Activated T-helper 17 cell treated with anti-CD3 and anti-CD28 coated beads, Interleukin-2, amount 50 U/mL, for 72 hours (primary cell): ENCODE measurements around the gene LDLRAD4. TPM values are rescaled to one million over a fixed set of nuclear protein-coding genes. Genes with fewer than 3 reads are reported as not detected.
"Not testable (repeated sequence)": the region's sequence is repeated elsewhere in the genome, so short reads cannot be mapped to it uniquely, and the experiment has no call there.

ENCODE experiments used
- ATAC-seq: fragments of 150-1000 bp; cut with Tn5 transposase; replicated peaks from 2 replicates; pipeline ENCODE4 v1.10.0; 2021; ENCODE audit warnings: mild to moderate bottlenecking, moderate library complexity
- H3K27ac Mint-ChIP-seq: one replicate; pipeline ENCODE4 v1.8.0; 2022; ENCODE audit warnings: mixed read lengths
- H3K27me3 Mint-ChIP-seq: one replicate; pipeline ENCODE4 v1.8.0; 2022; ENCODE audit warnings: mixed read lengths
- H3K36me3 Mint-ChIP-seq: one replicate; pipeline ENCODE4 v1.8.0; 2022; ENCODE audit warnings: low read depth, mild to moderate bottlenecking, mixed read lengths
- H3K4me1 Mint-ChIP-seq: one replicate; pipeline ENCODE4 v1.8.0; 2022; ENCODE audit warnings: mixed read lengths
- H3K4me3 Mint-ChIP-seq: one replicate; pipeline ENCODE4 v1.8.0; 2022; ENCODE audit warnings: mild to moderate bottlenecking, mixed read lengths
- H3K9me3 Mint-ChIP-seq: one replicate; pipeline ENCODE4 v1.8.0; 2022; ENCODE audit warnings: mixed read lengths
- total RNA-seq, 2 donors: library from RNA; stranded (reverse); gene quantifications; one replicate each; pipeline ENCODE4 v1.2.3, GENCODE V29; 2022

The LDLRAD4 gene
- total RNA-seq, 2 donors from 2014 or later = 52.0 to 54.8 TPM

DNA sequence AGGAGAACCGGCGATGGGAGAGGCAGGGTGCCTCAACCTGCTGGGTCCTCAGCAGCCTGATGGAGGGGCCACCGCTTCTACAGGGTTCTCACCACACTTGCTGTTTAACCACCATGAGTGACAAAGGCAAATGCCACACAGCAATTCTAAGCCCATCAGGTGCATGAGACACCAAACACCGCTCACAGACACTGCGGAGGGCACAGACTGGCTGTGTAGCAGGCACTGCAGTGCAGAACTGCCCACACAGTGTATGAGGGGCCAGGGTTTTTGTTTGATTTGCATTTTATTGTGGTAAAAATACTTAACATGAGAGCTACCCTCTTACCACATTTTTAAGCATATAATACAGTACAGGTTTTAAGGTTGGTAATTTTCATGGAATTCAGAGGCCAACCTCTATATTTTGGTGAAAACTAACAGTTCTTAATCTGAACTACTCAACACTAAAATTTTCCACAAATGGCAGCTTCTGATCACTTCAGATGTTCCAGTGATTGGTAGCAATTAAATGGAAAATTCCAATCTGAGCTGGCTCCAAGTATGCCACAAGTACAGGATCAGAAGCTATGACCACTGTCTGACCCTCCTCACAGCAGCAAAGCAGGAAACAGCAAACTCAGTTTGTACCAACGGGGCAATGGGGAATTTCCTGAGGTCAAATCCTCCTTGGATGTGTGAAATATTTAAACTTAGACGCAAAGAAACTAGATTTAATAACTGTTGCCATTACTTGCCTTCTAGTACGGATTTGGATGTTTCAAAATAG, 440.1 kb downstream of the LDLRAD4 start:
- H3K4me1 Mint-ChIP-seq = no peaks in the 10 kb centered on the region
- no peaks in the 10 kb centered on the region for H3K27me3 Mint-ChIP-seq
- no peak overlapping the region for H3K4me3 Mint-ChIP-seq
- peak; percentile 44 for ATAC-seq
- no peak overlapping the region for H3K27ac Mint-ChIP-seq
- peaks cover 11% of the 10 kb centered on the region for H3K36me3 Mint-ChIP-seq
- no peaks in the 10 kb centered on the region for H3K9me3 Mint-ChIP-seq

DNA sequence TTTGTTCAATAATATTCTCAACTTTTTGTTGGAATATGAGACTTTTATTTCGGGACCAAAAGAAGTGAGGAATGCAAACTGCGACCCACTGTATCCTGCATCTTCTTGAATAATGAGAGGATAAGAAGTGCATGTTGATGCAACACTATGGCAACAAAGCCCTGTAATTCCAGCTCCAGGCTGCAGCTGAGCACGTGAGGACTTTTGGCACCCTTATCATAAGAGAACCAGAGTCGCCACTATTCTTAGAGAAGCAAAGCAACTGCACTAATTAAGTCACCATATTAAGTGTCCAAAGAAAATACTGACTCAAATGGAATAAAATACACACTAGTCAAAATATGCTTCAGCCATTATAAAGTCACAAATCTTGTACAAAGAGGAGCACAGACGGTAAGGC, 441.9 kb downstream of the LDLRAD4 start:
- peaks cover 28% of the 10 kb centered on the region for H3K36me3 Mint-ChIP-seq
- H3K27ac Mint-ChIP-seq = no peak overlapping the region
- no peaks in the 10 kb centered on the region for H3K4me1 Mint-ChIP-seq
- no peak overlapping the region for H3K4me3 Mint-ChIP-seq
- no peaks in the 10 kb centered on the region for H3K9me3 Mint-ChIP-seq
- ATAC-seq = no peak
- H3K27me3 Mint-ChIP-seq = no peaks in the 10 kb centered on the region

DNA sequence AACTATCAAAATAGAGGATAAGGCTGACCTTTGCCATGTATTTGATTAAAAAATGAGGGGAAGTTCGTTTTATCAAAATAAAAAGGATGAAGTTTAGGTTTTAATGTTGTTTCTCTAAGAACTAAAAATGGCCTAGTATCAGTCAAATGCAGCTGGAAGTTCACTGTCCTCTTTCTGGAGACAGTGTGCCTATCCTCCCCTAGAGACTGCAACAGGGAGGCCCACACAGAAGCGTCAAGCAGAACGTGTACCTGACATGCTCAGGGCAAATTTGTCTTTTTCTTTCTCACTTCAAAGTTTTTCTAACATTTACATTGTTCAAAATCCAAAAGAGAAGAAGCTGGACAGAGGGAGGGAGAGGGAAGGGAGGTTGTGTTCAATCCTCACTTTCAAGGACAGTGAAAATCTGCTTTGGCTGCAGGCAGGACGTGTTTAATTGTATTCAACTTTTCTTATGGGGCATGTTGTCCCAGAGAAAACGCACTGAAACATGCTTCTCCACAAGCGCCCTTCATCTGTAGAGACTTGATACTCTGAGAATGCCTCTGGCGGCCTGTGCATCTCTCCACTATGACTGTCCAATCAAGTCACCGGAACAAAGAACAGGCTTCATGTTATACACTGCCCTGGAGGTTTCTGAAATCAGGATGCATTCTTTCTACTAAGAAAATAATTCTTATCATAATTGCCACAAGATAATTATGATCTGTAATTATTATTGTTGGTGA, 442.7 kb downstream of the LDLRAD4 start:
- no peak for ATAC-seq
- H3K36me3 Mint-ChIP-seq = peaks cover 35% of the 10 kb centered on the region
- H3K27me3 Mint-ChIP-seq = no peaks in the 10 kb centered on the region
- no peak overlapping the region for H3K4me3 Mint-ChIP-seq
- no peaks in the 10 kb centered on the region for H3K9me3 Mint-ChIP-seq
- H3K4me1 Mint-ChIP-seq = no peaks in the 10 kb centered on the region
- H3K27ac Mint-ChIP-seq = no peak overlapping the region

DNA sequence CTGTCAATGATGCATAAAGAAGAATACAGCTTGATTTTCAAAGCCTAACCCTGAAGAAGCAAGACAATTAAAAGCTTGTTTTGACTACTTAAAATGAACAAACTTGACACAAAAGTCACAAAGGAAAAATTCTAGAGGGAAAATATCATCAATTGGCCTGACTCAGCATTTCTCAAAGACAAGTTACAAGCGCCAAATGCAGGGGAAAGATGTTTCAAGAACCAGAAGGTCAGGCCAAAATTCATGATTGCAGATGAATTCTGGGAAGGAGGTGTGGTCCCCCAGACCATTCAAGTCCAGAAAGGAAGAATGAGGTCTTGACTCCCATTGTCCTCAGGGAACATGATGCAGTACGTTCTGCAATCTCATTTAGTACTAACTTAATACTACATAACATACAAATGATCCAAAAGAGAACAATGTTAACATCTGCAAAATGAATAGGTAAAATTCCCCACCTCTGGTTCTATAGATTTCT, 443.3 kb downstream of the LDLRAD4 start:
- Mint-ChIP-seq H3K36me3 (peaks cover 41% of the 10 kb centered on the region), H3K4me1 (no peaks in the 10 kb centered on the region), H3K27ac (no peak overlapping the region), H3K27me3 (no peaks in the 10 kb centered on the region), H3K4me3 (no peak overlapping the region), H3K9me3 (no peaks in the 10 kb centered on the region)
- no peak for ATAC-seq

DNA sequence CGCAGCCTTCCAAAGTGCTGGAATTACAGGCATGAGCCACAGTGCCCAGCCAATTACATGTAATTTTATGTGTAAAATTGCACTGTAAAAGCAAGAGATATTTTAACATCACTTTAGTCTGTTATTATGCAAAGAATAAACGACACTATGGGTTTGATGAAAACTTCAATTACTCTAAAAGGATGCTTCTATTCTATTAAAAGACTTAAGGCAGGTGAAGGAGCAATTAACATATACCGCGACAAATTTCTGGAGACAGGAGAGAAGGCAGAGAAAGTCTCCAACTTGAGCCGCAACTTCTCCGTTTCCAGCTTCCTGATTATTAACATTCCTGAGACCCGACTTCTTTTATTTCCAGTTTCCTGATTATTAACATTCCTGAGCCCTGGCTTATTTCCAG, 454.1 kb downstream of the LDLRAD4 start:
- Mint-ChIP-seq H3K9me3 (no peaks in the 10 kb centered on the region), H3K27ac (no peak overlapping the region), H3K4me3 (no peak overlapping the region), H3K27me3 (no peaks in the 10 kb centered on the region), H3K36me3 (peaks cover 55% of the 10 kb centered on the region), H3K4me1 (peaks cover 26% of the 10 kb centered on the region)
- ATAC-seq = no peak

DNA sequence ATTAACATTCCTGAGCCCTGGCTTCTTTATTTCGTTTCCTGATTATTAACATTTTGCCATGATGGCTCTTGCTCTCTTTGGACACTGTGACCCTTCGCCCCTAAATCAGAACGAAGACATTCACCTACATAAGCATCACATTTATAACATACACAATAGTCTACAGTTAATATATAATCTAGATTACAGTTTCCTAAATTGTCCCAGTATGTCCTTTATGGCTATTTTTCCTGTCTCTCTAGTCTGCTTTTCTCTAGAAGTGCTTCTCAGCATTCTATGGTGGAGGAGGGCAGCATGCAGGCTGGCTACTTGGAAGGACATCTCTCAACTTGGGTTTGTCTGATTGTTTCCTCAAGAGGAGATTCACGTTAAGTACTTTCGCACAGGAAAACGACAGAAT, 457.9 kb downstream of the LDLRAD4 start:
- no peaks in the 10 kb centered on the region for H3K27me3 Mint-ChIP-seq
- no peak for ATAC-seq
- H3K4me3 Mint-ChIP-seq = no peak overlapping the region
- peaks cover 48% of the 10 kb centered on the region for H3K36me3 Mint-ChIP-seq
- H3K9me3 Mint-ChIP-seq = no peaks in the 10 kb centered on the region
- H3K27ac Mint-ChIP-seq = no peak overlapping the region
- H3K4me1 Mint-ChIP-seq = peaks cover 10% of the 10 kb centered on the region

DNA sequence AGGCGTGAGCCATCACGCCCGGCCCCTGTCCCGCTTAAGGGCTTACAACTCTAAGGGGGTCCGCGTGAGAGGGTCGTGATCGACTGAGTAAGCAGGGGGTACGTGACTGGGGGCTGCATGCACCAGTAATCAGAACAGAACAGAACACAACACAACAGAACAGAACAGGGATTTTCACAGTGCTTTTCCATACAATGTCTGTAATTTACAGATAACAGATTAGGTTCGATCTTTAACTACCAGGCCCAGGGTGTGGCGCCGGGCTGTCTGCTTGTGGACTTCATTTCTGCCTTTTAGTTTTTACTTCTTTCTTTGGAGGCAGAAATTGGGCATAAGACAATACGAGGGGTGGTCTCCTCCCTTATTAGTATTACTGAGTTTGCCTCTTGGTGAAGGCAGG, 458.8 kb downstream of the LDLRAD4 start:
- H3K27ac Mint-ChIP-seq, H3K4me3 Mint-ChIP-seq, ATAC-seq, H3K4me1 Mint-ChIP-seq, H3K9me3 Mint-ChIP-seq, H3K27me3 Mint-ChIP-seq: not testable (repeated sequence)
- H3K36me3 Mint-ChIP-seq = peaks cover 48% of the 10 kb centered on the region

DNA sequence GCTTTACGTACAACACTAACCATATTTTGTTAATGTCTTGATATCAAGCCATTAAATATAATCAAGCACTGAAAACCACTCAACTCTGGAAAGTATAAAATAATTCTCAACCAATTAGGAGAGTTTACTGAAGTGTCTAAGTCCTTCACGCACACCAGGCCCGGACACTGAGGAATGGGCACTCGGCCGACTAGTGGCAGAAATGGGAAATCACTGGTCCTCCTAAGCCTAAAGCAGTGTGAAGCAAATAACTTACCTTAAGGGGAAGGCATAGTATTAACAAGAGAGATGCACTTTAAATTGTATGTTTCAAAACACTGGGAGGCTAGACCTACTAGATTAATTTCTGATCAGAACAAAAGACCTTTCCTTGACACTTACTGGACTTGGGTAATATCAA, 462.1 kb downstream of the LDLRAD4 start:
- H3K27ac Mint-ChIP-seq = no peak overlapping the region
- H3K27me3 Mint-ChIP-seq = no peaks in the 10 kb centered on the region
- H3K4me1 Mint-ChIP-seq = peaks cover 14% of the 10 kb centered on the region
- peaks cover 43% of the 10 kb centered on the region for H3K36me3 Mint-ChIP-seq
- no peak for ATAC-seq
- no peak overlapping the region for H3K4me3 Mint-ChIP-seq
- H3K9me3 Mint-ChIP-seq = no peaks in the 10 kb centered on the region

DNA sequence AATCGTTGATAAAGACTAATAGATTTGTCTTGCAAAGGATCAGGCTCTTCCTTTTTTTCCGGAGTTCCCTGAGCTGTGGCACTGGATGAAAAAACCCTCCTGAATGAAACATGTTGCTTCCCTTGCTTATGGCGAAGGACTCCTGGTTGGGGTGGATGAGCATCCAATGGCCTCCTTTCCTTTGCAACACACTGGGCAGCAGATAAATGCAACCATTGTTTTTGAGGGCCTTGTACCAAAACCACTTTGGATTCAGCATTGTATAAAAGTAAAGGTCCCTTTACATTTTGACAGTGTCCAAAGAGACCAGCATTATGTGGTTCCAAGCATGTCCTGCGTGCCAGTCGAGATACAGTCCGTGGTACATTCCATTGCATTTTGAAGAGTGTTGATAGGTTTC, 463.1 kb downstream of the LDLRAD4 start:
- H3K9me3 Mint-ChIP-seq = no peaks in the 10 kb centered on the region
- H3K4me3 Mint-ChIP-seq = no peak overlapping the region
- peaks cover 10% of the 10 kb centered on the region for H3K4me1 Mint-ChIP-seq
- no peak overlapping the region for H3K27ac Mint-ChIP-seq
- H3K27me3 Mint-ChIP-seq = no peaks in the 10 kb centered on the region
- peaks cover 46% of the 10 kb centered on the region for H3K36me3 Mint-ChIP-seq
- no peak for ATAC-seq

DNA sequence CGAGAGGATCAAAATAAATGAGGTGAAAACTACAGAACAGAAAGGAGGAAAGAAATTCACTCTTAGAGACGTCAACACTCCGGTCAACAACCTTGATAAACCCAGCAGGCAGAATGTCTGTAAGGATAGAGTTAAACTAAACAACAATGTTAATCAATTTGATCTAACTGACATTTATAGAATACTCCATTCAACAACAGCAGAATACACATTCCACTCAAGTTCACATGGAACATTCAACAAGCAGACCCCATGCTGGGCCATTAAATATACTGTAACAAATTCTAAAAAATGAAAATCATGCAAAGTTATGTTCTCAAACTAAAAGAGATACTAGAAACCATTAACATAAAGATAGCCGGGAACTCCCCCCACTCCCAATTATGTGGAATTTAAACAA, 466.0 kb downstream of the LDLRAD4 start:
- ATAC-seq = no peak
- Mint-ChIP-seq H3K27me3 (no peaks in the 10 kb centered on the region), H3K9me3 (no peaks in the 10 kb centered on the region), H3K27ac (no peak overlapping the region), H3K4me3 (no peak overlapping the region), H3K4me1 (peaks cover 12% of the 10 kb centered on the region), H3K36me3 (peaks cover 51% of the 10 kb centered on the region)

DNA sequence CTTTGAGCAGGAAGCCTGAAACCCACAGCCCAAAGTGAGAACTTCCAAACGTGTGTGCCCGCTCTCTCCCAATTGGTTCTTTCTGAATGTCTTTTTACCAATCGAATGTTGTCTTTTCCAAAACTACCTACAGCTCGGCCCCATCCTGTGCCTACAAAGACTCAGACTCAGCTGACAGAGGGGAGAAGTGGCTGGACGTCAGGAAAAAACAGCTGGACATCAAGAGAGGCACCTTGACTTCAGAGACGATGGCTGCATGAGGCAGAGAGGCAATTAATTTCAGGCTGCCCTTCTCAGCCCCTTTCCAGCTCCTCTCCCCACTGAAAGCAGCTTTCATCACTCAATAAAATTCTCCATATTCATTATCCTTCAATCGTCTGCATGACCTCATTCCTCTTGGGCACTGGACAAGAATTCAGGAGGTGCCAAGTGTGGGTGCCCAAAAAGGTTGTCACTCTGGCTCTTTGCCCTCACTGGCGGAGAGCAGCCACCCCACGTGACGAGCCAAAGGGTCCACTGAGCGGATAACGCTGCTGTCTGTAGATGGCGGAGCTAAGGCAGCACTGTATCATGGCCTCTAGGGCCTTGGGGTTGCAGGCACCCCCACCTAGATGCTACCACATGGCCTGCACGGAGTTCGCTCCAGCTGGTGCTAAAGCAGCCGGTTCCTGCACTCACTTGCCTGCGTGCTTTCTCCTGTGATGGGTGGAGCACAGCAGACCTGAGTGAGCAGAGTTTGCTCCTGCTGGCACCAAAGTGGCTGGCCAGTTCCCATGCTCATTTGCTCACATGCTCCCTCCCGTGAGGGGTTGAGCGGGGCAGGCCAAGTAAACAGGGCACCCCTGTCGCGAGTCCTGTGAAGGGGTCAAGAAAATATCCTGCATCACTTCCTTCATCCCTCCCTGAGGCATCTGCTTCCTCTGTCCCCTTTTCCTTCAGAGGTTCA, 469.9 kb downstream of the LDLRAD4 start:
- Mint-ChIP-seq H3K4me1 (peaks cover 25% of the 10 kb centered on the region), H3K9me3 (peaks cover 5% of the 10 kb centered on the region), H3K27ac (no peak overlapping the region), H3K36me3 (peaks cover 25% of the 10 kb centered on the region), H3K27me3 (no peaks in the 10 kb centered on the region), H3K4me3 (no peak overlapping the region)
- no peak for ATAC-seq

DNA sequence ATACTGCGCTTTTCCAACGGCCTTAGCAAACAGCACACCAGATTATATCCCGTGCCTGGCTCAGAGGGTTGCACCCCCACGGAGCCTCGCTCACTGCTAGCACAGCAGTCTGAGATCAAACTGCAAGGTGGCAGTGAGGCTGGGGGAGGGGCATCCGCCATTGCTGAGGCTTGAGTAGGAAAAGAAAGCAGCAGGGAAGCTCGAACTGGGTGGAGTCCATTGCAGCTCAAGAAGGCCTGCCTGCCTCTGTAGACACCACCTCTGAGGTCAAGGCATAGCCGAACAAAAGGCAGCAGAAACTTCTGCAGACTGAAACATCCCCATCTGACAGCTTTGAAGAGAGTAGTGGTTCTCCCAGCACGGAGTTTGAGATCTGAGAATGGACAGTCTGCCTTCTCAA, 471.5 kb downstream of the LDLRAD4 start:
- H3K4me3 Mint-ChIP-seq, ATAC-seq, H3K9me3 Mint-ChIP-seq, H3K27me3 Mint-ChIP-seq, H3K27ac Mint-ChIP-seq: not testable (repeated sequence)
- H3K36me3 Mint-ChIP-seq = peaks cover 25% of the 10 kb centered on the region
- peaks cover 25% of the 10 kb centered on the region for H3K4me1 Mint-ChIP-seq

DNA sequence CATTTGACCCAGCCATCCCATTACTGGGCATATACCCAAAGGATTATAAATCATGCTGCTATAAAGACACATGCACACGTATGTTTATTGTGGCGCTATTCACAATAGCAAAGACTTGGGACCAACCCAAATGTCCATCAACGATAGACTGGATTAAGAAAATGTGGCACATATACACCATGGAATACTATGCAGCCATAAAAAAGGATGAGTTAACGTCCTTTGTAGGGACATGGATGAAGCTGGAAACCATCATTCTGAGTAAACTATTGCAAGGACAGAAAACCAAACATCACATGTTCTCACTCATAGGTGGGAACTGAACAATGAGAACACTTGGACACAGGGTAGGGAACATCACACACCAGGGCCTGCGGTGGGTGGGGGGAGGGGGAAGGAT, 476.8 kb downstream of the LDLRAD4 start:
- not testable (repeated sequence) for ATAC-seq, H3K27me3 Mint-ChIP-seq, H3K9me3 Mint-ChIP-seq, H3K4me3 Mint-ChIP-seq, H3K27ac Mint-ChIP-seq
- Mint-ChIP-seq H3K4me1 (peaks cover 29% of the 10 kb centered on the region), H3K36me3 (peaks cover 22% of the 10 kb centered on the region)

DNA sequence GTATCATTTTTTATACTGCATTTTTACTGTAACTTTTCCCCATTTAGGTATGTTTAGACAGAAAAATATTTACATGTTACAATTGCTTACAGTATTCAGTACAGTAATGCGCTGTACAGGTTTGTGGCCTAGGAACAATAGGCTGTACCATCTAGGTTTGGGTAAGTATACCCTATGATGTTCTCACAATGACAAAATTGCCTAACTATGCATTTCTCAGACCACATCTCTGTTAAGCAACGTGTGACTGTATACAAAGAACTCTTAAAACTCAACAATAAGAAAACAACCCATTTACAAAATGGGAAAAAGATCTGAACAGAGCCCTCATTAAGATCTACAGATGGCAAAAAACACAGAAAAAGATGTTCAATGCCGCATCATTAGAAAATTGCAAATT, 478.4 kb downstream of the LDLRAD4 start:
- Mint-ChIP-seq H3K4me1 (peaks cover 27% of the 10 kb centered on the region), H3K27ac (no peak overlapping the region), H3K9me3 (peaks cover 9% of the 10 kb centered on the region), H3K4me3 (no peak overlapping the region), H3K36me3 (peaks cover 34% of the 10 kb centered on the region), H3K27me3 (no peaks in the 10 kb centered on the region)
- ATAC-seq = no peak
